Measurements from ENCODE around the gene PDE7B.

Gene PDE7B

GRCh38 chr6:135902756-135903331 lies 51.3 kb downstream of the PDE7B start:
- H3K27ac ChIP-seq: no peak overlapping the region
- TF ChIP-seq ZFX (IDR thresholded peaks at IDR 0.05): no peak
- no peak for TF ChIP-seq CTCF (conservative IDR thresholded peaks at IDR 0.05)

- no peak overlapping the region for H3K27ac ChIP-seq
- TF ChIP-seq CTCF (conservative IDR thresholded peaks at IDR 0.05) (no peak), ZFX (IDR thresholded peaks at IDR 0.05) (no peak)
Measured at GRCh38 chr6:135904666-135905065, 53.2 kb downstream of the PDE7B start.

GRCh38 chr6:135905604-135906300 lies 54.3 kb downstream of the PDE7B start:
- H3K27ac ChIP-seq: no peak overlapping the region
- TF ChIP-seq CTCF (conservative IDR thresholded peaks at IDR 0.05) (no peak), ZFX (IDR thresholded peaks at IDR 0.05) (no peak)

- no peak overlapping the region for H3K27ac ChIP-seq
- TF ChIP-seq CTCF (conservative IDR thresholded peaks at IDR 0.05) (no peak), ZFX (IDR thresholded peaks at IDR 0.05) (no peak)
Measured at GRCh38 chr6:135906542-135906941, 55.0 kb downstream of the PDE7B start.

- TF ChIP-seq ZFX (IDR thresholded peaks at IDR 0.05) (no peak), CTCF (conservative IDR thresholded peaks at IDR 0.05) (no peak)
- H3K27ac ChIP-seq: no peak overlapping the region
Measured at GRCh38 chr6:135906972-135907465, 55.5 kb downstream of the PDE7B start.

- no peak overlapping the region for H3K27ac ChIP-seq
- no peak for TF ChIP-seq ZFX (IDR thresholded peaks at IDR 0.05)
- TF ChIP-seq CTCF (conservative IDR thresholded peaks at IDR 0.05): peak; percentile 72
Measured at GRCh38 chr6:135909737-135910387, 58.4 kb downstream of the PDE7B start.

All from C4-2B (cell line).